Thyroid gland (tissue), 4 donors: ENCODE results near the gene SLC25A30. TPM values are rescaled to one million over a fixed set of nuclear protein-coding genes. Genes with fewer than 3 reads are reported as not detected.

Experiments
- DNase-seq, 2 donors: peaks; one replicate each; pipeline ENCODE4 v3.0.0-alpha.2; 2019
- H3K27ac ChIP-seq, 3 donors: fragments of 200-600 bp; sonication (generic); 1 replicate in 2 of 3; 2 replicates in 1 of 3; pipeline ENCODE4 v1.5.1; 2016 to 2019; ENCODE audit warnings: mild to moderate bottlenecking in 1 of 3, moderate library complexity in 1 of 3
- H3K27me3 ChIP-seq: fragments of 200-600 bp; sonication (generic); one replicate; pipeline ENCODE4 v1.5.1; 2019
- H3K36me3 ChIP-seq, 2 donors: fragments of 200-600 bp; sonication (generic); one replicate each; pipeline ENCODE4 v1.5.1; 2016 to 2019
- H3K4me1 ChIP-seq, 2 donors: fragments of 200-600 bp; sonication (generic); one replicate each; pipeline ENCODE4 v1.5.1; 2017 to 2019
- H3K4me3 ChIP-seq, 3 donors: fragments of 200-600 bp; sonication (generic); replicated peaks in 1 of 3; 1 replicate in 2 of 3; 2 replicates in 1 of 3; pipeline ENCODE4 v1.5.1; 2016; ENCODE audit warnings: mild to moderate bottlenecking in 1 of 3
- H3K9me3 ChIP-seq: fragments of 200-600 bp; sonication (generic); one replicate; pipeline ENCODE4 v1.5.1; 2017
- CTCF ChIP-seq, 6 experiments: fragments of 200-600 bp in 3 of 6; fragments of 450-650 bp in 3 of 6; sonication (generic) in 3 of 6; IDR thresholded peaks; one replicate each; pipeline ENCODE4 v1.5.1; 2016 to 2019; ENCODE audit warnings: antibody characterized with exemption in 6 of 6, mild to moderate bottlenecking in 2 of 6, inconsistent platforms in 1 of 6, moderate library complexity in 1 of 6
- POLR2A ChIP-seq, 2 donors: fragments of 450-650 bp; IDR thresholded peaks; one replicate each; pipeline ENCODE4 v1.6.1; 2017; ENCODE audit warnings: antibody characterized with exemption in 2 of 2, mild to moderate bottlenecking in 2 of 2, moderate library complexity in 1 of 2
- WGBS, 2 donors: methylation state at CpG; one replicate each; pipeline ENCODE4 v1.1.5; 2017; 5-methylcytosine and 5-hydroxymethylcytosine counted together
- intact Hi-C: fragments of 100-400 bp; cut with DNase I; formaldehyde crosslinking; loops from one replicate; pipeline ENCODE4 v1.15.1; 2023
- total RNA-seq, 4 donors: library from RNA; depleted of rRNA; stranded (reverse); fragments of >200 nt; gene quantifications; one replicate each; pipeline ENCODE4 v1.2.3, GENCODE V29; 2016

The SLC25A30 gene
- total RNA-seq, result 10 to 100 TPM; 11.3 to 16.1 (median 15.9) TPM

GRCh38 chr13:45417790-45418534 is at the start of gene SLC25A30:
Gene SLC25A30 (minus strand): TSS chr13:45418373. CDS start chr13:45411425, 6,948 bp downstream.
- intact Hi-C loops, result loop anchor here (2.0 to 10.0 kb wide), 2 partner anchors 47 to 73 kb away; partner anchors contain the start of genes COG3 and TPT1
- H3K27ac ChIP-seq, result peak within 1 kb of the TSS; percentile 87 to 94 (median 90)
- H3K9me3 ChIP-seq, result no peaks in the 10 kb centered on the region
- no peaks in the 10 kb centered on the region for H3K36me3 ChIP-seq
- H3K27me3 ChIP-seq, result no peaks in the 10 kb centered on the region
- DNase-seq, result peak; percentile 98 to 99
- WGBS, 2 donors, result 0 to 2% methylated on average over 16 to 26 of the region's 64 CpGs
- TF ChIP-seq POLR2A (IDR thresholded peaks at IDR 0.05) (peak in 1 of 2 donors; percentile 92), CTCF (IDR thresholded peaks at IDR 0.05) (no peak)
- peak within 1 kb of the TSS; percentile 31 to 62 (median 36) for H3K4me3 ChIP-seq
- peaks cover 18 to 21% of the 10 kb centered on the region in 2 donors for H3K4me1 ChIP-seq

- H3K9me3 ChIP-seq, result no peaks in the 10 kb centered on the region
- intact Hi-C loops, result loop anchor here (10.0 kb wide), 2 partner anchors 92 to 122 kb away; partner anchors contain the start of gene TPT1
- H3K27ac ChIP-seq, result no peak overlapping the region
- WGBS, 2 donors, result 86 to 90% methylated on average over 4 of the region's 4 CpGs
- no peak for TF ChIP-seq CTCF (IDR thresholded peaks at IDR 0.05)
- H3K36me3 ChIP-seq, result no peaks in the 10 kb centered on the region
- H3K4me3 ChIP-seq, result no peak overlapping the region
- DNase-seq, result no peak
- H3K4me1 ChIP-seq, result peaks cover 26 to 28% of the 10 kb centered on the region in 2 donors
- no peaks in the 10 kb centered on the region for H3K27me3 ChIP-seq
Observed at GRCh38 chr13:45466359-45466758, 48.2 kb upstream of the SLC25A30 start.

GRCh38 chr13:45464687-45465453 is 46.7 kb upstream of the SLC25A30 start, which contains the start of gene COG3:
Gene COG3 (plus strand): TSS chr13:45464939. CDS start chr13:45465037, 98 bp downstream.
- Histone ChIP-seq H3K9me3 (no peaks in the 10 kb centered on the region), H3K4me1 (peaks cover 26 to 28% of the 10 kb centered on the region in 2 donors), H3K27me3 (no peaks in the 10 kb centered on the region), H3K27ac (peak within 1 kb of the TSS; percentile 78 to 89 (median 84)), H3K4me3 (peak within 1 kb of the TSS; percentile 74 to 98 (median 97)), H3K36me3 (no peaks in the 10 kb centered on the region)
- intact Hi-C loops, result loop anchor here (2.0 to 10.0 kb wide), 3 partner anchors 46 to 120 kb away; partner anchors contain the start of genes SLC25A30 and TPT1
- TF ChIP-seq POLR2A (IDR thresholded peaks at IDR 0.05) (peak in 1 of 2 donors; percentile 70), CTCF (IDR thresholded peaks at IDR 0.05) (peak in 1 of 6 experiments; percentile 69)
- peak; percentile 95 for DNase-seq
- WGBS, 2 donors, result 1 to 2% methylated on average over 14 to 21 of the region's 63 CpGs

- no peaks in the 10 kb centered on the region for H3K36me3 ChIP-seq
- H3K9me3 ChIP-seq, result no peaks in the 10 kb centered on the region
- H3K4me1 ChIP-seq, result peaks cover 26 to 28% of the 10 kb centered on the region in 2 donors
- no peaks in the 10 kb centered on the region for H3K27me3 ChIP-seq
- H3K4me3 ChIP-seq, result peak overlapping the region in 2 of 3 donors; percentile 21 to 98
- peak overlapping the region; percentile 54 to 89 (median 84) for H3K27ac ChIP-seq
- TF ChIP-seq CTCF (IDR thresholded peaks at IDR 0.05), result peak in 3 of 6 experiments; percentile 42 to 84 (median 74)
- no peak for TF ChIP-seq POLR2A (IDR thresholded peaks at IDR 0.05)
- peak in 1 of 2 donors; percentile 18 for DNase-seq
- intact Hi-C loops, result loop anchor here (2.0 to 10.0 kb wide), 3 partner anchors 45 to 119 kb away; partner anchors contain the start of genes SLC25A30 and TPT1
- whole genome bisulfite sequencing, 2 donors, result 74 to 84% methylated on average over 9 of the region's 9 CpGs
Observed at GRCh38 chr13:45464141-45464686, 46.0 kb upstream of the SLC25A30 start.
